Measurements from ENCODE around the gene F13B. TPM values are rescaled to one million over a fixed set of nuclear protein-coding genes. Genes with fewer than 3 reads are reported as not detected.

Gene F13B
- total RNA-seq, 1 experiment from 2014 or later = not detected

Other genes with a start within 250 kb of the F13B start
- 0.34 TPM for gene CFHR1, start 247.5 kb downstream of the F13B start, total RNA-seq (2021; ENCODE audit: unreplicated experiment)
- not detected for gene CFHR4, start 179.2 kb downstream of the F13B start, total RNA-seq (2021; ENCODE audit: unreplicated experiment)
- gene CFHR2, start 123.5 kb downstream of the F13B start, total RNA-seq (2021; ENCODE audit: unreplicated experiment) = not detected
- not detected for gene CFHR5, start 89.7 kb downstream of the F13B start, total RNA-seq (2021; ENCODE audit: unreplicated experiment)
- 29.9 TPM for gene ASPM, start 79.4 kb upstream of the F13B start, total RNA-seq (2021; ENCODE audit: unreplicated experiment)
- gene ZBTB41, start 134.0 kb upstream of the F13B start, total RNA-seq (2021; ENCODE audit: unreplicated experiment) = 15.3 TPM
- 0.07 TPM for gene CRB1, start 201.0 kb upstream of the F13B start, total RNA-seq (2021; ENCODE audit: unreplicated experiment)

All from HCT116 (cell line).